LNCaP clone FGC (cell line): ENCODE results near the gene CFAP97D2.

ENCODE experiments used
- DNase-seq: peaks from one replicate; pipeline ENCODE4 v3.0.0-alpha.2; 2011; ENCODE audit warnings: low read depth
- H3K4me3 ChIP-seq: 2 replicates; pipeline ENCODE4 v1.5.1; 2011; ENCODE audit warnings: mild to moderate bottlenecking, low read depth, low read length, control low read depth
- TF ChIP-seq, protein P1 (sequence below): IDR thresholded peaks from 2 replicates; pipeline ENCODE4 v1.5.1; 2012; ENCODE audit warnings: mild to moderate bottlenecking; ENCODE audit not compliant: control insufficient read depth, insufficient read depth; ENCODE audit errors: extremely low read depth

Gene CFAP97D2

DNA sequence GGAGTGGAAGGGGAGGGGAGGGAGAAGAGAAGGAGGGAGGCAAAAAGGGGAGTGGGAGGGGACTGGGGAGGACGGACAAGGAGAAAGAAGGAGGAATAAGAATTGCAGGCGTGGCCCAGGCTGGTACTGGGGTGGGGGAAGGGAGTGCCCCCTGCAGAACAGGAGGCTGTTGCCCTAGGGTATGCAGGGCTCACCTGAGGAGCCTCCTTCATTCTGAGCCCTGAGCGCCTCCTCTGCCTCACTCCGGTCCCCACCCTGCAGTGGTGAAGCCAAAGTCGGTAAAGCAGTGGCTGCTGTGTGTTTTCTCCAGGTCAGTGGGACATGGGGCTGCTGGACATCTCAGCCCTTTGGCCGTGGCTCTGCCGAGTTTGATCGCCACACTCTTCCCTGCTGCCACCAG lies 46.6 kb downstream of the CFAP97D2 start:
- no peak for DNase-seq
- TF ChIP-seq, protein P1, sequence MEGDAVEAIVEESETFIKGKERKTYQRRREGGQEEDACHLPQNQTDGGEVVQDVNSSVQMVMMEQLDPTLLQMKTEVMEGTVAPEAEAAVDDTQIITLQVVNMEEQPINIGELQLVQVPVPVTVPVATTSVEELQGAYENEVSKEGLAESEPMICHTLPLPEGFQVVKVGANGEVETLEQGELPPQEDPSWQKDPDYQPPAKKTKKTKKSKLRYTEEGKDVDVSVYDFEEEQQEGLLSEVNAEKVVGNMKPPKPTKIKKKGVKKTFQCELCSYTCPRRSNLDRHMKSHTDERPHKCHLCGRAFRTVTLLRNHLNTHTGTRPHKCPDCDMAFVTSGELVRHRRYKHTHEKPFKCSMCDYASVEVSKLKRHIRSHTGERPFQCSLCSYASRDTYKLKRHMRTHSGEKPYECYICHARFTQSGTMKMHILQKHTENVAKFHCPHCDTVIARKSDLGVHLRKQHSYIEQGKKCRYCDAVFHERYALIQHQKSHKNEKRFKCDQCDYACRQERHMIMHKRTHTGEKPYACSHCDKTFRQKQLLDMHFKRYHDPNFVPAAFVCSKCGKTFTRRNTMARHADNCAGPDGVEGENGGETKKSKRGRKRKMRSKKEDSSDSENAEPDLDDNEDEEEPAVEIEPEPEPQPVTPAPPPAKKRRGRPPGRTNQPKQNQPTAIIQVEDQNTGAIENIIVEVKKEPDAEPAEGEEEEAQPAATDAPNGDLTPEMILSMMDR = no peak
- H3K4me3 ChIP-seq = no peak overlapping the region

DNA sequence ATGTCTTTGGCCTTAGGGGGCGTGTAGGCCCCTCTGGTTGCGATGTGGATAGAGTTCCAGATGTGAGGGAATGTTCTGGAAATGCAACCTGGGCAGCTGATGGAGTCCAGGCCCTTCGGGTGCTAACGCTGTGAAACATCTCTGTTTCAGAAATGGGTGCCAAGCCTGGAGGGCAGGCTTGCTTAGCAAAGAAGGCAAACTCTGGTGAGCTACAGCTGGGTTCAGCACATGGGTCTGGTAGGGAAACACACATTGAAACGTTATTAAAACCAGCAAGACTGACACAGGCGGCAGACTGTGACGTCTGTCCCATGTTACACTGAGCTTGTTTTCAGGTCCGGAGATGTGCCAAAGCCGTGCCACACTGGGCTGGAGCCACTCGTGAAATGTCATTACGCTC lies 47.0 kb downstream of the CFAP97D2 start:
- no peak for DNase-seq
- TF ChIP-seq, protein P1 = no peak
- H3K4me3 ChIP-seq = no peak overlapping the region

DNA sequence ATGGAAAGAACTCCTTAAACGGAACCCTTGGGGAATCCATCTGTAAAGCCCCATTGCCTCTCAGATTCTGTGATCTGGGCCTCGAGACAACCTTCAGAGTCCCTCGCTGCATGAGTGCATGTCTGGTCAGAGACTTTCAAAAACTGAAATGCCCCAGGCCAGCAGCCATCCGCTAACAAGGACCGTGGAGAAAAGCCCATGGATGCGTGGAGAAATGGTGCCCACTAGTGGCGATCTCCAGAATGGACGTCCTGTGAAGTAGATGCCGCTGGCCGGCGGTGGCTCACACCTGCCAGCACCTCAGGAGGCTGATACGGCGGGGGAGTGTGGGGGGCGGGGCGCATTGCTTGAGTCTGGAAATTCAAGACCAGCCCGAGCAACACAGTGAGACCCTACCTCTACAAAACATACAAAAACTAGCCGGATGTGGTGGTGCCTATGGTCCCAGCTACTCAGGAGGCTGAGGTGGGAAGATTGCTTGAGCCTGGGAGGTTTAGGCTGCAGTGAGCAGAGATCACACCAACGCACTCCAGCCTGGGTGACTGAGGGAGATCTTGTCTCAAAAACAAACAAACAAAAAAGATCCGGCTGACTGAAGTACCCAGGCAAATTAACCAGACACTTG lies 47.8 kb downstream of the CFAP97D2 start:
- DNase-seq = peak; percentile 57

DNA sequence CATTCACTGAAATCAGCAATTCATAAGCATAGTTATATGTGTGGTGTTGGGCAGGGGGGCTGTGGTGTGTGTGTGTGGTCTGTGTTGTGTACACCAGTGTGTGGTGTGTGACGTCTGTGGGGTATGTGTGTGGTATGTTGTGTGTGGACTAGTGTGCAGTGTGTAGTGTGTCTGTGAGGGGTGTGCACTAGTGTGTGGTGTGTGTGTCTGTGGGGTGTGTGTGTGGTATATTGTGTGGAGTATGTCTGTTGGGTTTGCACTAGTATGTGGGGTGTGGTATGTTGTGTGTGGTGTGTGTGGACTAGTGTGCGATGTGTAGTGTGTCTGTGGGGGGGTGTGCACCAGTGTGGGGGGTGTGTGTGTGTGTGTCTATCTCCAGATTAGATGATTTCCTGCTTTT lies 48.5 kb downstream of the CFAP97D2 start:
- TF ChIP-seq, protein P1 = no peak
- DNase-seq = no peak
- H3K4me3 ChIP-seq = no peak overlapping the region

More for the DNA sequence above, 47.8 kb downstream of the CFAP97D2 start:
- H3K4me3 ChIP-seq = no peak overlapping the region
- TF ChIP-seq, protein P1 = peak; percentile 94

DNA sequence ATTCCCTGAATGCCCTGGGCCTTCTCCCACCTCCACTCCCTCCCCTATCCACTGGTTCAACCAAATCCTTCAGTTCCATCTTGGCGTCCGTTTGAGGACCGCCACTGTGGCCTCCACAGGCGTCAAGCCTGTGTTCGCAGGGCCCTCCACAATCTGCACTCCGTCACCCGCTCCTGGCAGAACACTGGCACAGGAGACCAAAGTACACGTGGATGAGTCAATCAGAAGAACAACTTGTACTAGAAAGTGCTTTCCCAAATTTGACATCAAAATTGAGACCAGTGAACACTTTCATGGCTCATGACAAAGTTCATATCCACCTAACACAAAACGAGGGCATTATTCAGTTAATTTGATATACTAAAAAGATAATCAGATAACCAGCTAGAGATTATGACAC lies 49.1 kb downstream of the CFAP97D2 start:
- no peak for DNase-seq
- H3K4me3 ChIP-seq = no peak overlapping the region

DNA sequence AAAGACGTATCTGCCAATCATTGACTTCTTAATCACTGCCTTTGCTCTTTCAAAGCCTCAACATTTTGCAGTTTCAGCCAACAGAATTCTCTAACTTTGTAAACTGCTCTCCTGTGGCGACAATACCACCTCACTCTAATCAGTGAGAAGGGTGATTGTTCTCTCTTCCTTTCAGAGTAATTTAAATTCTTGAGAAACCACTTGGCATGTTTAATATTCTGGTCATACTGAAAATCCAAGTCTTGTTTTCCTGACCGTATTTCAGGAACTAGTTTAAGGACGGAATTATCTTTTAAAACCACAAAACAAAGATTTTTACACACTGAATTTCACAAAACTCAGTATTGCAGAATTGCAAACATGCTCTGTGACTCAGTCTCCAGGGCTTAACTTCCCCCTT lies 50.4 kb downstream of the CFAP97D2 start:
- H3K4me3 ChIP-seq = no peak overlapping the region
- TF ChIP-seq, protein P1 = no peak
- no peak for DNase-seq

More for the DNA sequence above, 49.1 kb downstream of the CFAP97D2 start:
- TF ChIP-seq, protein P1 = no peak

DNA sequence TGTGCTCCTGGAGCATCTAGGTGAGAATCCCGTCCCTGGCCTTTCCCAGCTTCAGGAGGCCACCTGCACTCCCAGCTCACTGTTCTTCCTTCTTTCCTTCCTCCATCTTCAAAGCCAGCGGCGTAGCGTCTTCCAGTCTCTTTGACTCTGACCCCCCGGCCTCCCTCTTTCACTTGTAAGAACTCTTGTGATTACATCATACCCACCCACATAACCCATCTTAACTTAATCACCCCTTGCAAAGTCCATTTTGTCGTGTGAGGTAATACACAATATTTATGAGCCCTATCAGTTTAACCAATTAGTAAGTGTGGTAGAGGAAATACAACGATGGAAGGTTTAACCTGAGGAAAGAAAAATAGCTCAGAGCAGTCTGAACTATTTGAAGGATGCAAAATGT lies 51.1 kb downstream of the CFAP97D2 start:
- no peak for DNase-seq
- H3K4me3 ChIP-seq = no peak overlapping the region
- TF ChIP-seq, protein P1 = no peak
